NCI-H2107 (cell line): ENCODE data around the gene CCDC144A.
"Not testable (repeated sequence)": the region's sequence is repeated elsewhere in the genome, so short reads cannot be mapped to it uniquely, and the experiment has no call there.

Experiments used
- DNase-seq: peaks from one replicate; lab custom pipeline; 2025; lab: John Stamatoyannopoulos, UW

CCDC144A gene, protein sequence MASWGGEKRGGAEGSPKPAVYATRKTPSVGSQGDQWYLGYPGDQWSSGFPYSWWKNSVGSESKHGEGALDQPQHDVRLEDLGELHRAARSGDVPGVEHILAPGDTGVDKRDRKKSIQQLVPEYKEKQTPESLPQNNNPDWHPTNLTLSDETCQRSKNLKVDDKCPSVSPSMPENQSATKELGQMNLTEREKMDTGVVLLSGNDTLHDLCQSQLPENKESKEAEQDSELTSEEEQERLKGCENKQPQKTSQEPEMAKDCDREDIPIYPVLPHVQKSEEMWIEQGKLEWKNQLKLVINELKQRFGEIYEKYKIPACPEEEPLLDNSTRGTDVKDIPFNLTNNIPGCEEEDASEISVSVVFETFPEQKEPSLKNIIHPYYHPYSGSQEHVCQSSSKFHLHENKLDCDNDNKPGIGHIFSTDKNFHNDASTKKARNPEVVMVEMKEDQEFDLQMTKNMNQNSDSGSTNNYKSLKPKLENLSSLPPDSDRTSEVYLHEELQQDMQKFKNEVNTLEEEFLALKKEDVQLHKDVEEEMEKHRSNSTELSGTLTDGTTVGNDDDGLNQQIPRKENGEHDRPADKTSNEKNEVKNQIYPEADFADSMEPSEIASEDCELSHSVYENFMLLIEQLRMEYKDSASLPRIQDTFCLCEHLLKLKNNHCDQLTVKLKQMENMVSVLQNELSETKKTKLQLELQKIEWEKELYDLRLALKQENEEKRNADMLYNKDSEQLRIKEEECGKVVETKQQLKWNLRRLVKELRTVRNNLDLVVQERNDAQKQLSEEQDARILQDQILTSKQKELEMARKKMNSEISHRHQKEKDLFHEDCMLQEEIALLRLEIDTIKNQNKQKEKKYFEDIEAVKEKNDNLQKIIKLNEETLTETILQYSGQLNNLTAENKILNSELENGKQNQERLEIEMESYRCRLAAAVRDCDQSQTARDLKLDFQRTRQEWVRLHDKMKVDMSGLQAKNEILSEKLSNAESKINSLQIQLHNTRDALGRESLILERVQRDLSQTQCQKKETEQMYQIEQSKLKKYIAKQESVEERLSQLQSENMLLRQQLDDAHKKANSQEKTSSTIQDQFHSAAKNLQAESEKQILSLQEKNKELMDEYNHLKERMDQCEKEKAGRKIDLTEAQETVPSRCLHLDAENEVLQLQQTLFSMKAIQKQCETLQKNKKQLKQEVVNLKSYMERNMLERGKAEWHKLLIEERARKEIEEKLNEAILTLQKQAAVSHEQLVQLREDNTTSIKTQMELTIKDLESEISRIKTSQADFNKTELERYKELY (N-terminal part only)

DNA sequence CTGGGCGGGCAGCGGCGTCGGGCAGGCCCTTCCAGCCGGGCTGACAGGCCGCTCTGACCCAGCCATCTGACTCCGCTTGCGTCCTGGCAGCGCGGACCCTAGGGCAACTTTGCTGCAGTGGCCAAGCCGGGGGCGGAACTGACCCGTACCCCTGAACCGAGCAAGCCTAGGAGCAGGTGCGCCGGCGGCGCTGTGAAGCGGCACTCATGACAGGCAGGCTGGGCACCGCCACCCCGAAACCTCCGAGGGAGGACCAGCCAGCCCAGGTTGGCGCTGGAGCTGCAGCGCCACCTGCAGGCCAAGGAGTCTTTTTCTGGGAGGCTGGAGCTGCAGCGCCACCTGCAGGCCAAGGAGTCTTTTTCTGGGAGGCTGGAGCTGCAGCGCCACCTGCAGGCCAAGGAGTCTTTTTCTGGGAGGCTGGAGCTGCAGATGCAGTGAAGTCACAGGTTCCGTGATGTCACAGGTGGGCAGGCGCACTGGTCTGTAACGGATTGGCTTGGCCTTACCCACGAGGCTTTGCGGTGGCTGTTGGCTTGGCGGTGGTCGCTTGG is at the start of gene CCDC144A:
CCDC144A (plus strand) TSS at position 511 of the 551 bp plus-strand sequence. CDS start 160 bp downstream, outside the sequence.
- not testable (repeated sequence) for DNase-seq

DNA sequence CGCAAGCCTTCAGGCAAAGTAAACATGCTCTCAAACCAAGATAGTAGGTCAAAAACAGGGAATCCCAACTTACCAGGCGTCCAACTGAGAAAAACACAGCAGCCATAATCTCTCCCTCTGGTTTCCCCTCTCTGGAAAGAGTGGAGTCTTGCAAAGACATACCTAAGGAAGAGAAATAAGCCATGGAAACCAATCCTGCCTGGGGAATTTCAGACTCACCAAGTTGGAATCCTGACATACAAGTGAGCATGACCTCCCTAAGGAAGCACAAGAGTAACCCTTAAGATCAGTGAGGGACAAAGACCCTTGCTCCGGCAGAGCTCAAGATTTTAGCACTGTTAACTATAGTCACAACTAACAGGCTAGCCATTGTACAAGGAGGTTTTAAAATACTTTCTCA is 40.5 kb upstream of the CCDC144A start:
- DNase-seq: no peak

DNA sequence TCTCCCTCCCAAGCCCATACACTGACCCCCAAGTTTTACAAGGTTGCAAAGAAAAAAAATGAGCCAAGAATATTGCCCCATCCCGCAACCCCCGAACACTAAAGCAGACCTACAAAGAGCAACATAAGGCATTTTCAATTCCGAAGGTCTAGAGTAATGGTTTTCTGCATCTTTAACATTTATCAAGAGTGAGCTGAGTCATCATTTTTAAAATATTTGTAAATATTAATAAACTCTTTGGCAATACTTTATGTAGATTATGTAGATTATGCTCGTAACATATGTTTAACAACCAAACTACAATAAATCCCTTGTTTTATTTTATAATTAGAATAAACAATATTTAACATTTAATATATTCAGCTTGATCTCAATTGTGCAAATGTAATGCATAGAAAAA is 37.8 kb upstream of the CCDC144A start:
- DNase-seq: no peak

DNA sequence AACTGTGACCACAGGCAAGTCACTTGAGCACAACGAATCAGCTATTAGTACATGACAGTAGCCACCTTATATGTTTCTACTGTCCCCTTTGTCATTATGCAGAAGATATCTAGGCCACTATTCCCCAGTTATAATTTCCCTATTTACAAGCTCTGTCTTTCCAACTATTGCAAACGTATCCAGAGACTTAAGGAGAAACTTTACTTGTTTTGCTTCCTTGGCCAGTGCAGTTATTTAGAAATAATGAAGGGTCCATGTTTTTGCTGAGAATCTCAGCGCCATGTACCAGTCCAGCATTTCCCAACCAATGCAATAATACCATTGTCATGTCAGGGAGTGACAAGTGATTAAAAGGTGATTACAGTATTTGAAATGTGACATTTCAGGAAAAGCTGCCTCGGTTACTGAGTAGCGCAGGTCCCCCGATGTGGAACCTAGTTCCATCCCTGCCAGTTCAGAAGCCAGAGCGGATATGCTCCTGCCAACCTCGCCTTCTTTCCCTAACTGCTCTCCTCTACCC is 37.1 kb upstream of the CCDC144A start:
- no peak for DNase-seq

DNA sequence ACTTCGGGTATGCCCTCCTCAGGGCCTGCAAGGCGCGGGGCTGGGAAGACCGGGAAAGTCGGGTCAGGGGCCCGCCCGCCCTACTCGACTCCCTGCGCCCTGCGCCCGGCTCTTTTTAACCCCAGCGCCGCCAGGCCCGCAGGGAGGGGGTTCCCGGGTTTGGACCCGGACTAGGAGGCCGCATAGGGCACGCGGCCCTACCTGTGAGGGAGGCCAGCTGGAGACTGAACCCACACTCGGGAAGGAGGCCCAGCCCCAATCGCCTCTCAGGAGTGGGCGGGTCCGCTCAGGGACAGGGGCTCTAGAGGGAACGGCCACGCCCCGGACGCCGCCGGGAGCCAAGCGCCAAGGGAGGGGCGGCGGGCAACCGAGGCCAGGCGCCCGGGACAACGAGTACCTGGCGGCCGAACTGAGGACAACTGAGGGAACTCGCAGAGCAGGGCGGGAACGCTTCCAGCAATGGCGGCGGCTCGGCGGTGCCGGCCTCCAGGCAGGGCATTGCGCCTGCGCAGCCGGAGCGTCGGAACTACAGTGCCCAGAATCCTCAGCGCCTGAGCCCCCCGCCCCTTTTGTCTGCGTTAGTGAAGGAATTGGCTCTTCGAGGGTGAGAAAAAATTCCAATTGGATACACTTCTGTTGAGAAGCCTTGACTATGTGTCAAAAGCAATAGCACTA is 36.5 kb upstream of the CCDC144A start, which contains the start of gene ZNF624:
ZNF624 (minus strand) TSS at position 484 of the 675 bp plus-strand sequence.
- DNase-seq: peak; percentile 73

DNA sequence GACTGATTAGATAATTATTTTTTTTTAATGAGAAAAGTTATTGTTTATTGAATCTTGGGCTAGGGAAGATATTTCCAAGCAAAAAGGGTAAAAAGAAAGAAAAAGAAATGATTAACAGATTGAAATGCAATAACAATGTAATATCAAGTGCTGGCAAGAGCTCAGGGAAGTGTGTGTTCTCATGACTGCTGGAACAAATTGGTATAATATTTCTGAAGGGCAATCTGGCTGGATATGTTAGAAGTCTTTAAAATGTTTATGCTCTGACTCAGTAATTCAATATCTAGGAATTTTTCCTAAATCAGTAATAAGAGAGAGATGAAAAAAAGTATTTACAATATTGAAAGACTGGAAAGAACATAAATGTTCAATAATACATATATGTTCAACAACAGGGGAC is 28.8 kb upstream of the CCDC144A start:
- no peak for DNase-seq

DNA sequence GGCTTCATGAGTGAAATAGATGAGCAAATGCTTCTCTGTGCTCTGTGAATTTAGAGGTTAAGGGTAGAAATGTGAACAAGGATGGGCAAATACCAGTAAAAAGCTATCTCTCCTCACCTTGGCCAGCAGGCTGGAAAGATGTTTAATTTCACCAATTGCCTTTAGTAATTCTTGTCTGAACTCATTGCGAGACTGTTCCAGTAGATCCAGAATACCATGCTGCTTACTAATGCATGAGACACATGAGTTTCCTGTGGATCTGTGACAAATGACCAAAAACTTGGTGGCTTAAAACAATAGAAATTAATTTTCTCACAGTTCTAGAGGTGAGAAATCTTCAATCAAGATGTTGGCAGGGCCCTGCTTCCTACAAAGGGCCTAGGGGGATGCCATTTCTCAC is 27.1 kb upstream of the CCDC144A start:
- no peak for DNase-seq

DNA sequence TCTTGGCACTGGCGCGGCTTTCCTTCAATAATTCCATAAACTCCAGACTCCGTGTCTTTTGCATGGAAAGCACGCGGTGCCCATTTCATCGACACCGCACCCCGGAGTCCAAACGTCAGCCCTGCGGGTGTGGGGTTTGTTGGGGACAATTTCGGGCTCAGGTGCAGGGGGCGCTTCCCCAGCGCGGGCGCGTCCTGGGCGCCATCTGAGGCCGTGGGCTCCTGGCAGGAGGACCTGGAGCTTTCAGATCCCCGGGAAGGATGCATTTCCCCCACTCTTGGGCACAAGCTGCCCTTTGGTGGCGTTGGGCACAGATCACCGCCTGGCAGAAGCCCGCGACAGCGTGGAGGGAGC is 23.5 kb upstream of the CCDC144A start:
- not testable (repeated sequence) for DNase-seq

DNA sequence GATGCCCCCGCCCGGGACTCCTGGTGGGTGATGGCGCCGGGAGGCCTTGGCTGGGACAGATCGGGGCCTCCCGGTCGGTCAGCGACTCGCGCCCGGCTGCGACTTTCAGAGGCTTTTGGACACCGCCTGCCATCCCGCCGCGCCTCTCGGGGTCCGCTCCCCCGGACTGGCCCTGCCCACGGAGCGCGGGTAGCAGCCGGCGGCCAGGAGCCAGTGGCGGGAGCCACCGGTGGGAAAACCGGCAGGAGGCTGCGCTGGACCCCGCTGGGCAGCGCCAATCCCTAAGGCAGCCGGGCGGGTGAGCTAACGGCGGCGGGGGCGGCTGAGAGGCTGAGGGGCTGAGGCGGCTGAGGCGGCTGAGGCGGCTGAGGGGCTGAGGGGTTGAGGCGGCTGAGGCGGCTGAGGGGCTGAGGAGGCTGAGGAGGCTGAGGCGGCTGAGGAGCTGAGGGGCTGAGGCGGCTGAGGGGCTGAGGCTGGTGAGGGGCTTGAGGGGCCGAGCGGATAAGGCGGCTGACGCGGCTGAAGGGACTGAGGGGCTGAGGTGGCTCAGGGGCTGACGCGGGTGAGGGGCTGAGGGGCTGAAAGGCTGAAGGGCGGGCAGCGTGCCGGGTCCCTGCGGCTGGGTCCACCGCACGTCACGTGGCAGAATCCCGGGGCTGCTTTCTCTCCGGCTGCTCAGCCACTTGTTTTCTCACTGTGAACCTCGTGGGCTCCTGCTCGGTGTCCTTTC is 23.0 kb upstream of the CCDC144A start:
- DNase-seq: peak; percentile 1

DNA sequence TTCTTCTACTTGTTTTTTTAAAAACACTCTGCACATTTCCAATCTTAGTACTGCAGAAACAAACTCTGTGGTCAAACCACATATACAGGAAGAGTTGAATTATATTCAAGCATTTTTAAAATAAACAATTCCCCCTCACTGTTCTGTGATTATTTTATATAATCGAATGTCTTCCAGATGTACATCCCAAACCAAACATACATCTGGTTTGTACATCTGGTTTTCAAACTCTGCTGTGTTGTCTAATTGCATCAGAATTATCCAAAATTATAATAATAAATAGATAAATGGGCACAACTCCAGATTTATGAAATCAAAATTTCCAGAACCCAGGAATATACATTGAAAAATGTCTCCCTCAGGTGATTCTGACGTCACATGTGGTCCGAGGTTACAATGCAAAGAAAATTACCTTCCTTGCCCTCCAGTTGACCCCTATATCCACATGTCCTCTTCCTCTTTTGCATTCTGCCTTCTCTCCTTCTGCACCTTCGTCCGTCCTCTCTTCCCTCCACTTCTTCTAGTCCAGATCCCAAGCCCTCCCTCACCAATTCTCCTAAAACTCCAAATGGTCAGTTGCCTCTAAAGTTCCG is 13.3 kb upstream of the CCDC144A start:
- no peak for DNase-seq

DNA sequence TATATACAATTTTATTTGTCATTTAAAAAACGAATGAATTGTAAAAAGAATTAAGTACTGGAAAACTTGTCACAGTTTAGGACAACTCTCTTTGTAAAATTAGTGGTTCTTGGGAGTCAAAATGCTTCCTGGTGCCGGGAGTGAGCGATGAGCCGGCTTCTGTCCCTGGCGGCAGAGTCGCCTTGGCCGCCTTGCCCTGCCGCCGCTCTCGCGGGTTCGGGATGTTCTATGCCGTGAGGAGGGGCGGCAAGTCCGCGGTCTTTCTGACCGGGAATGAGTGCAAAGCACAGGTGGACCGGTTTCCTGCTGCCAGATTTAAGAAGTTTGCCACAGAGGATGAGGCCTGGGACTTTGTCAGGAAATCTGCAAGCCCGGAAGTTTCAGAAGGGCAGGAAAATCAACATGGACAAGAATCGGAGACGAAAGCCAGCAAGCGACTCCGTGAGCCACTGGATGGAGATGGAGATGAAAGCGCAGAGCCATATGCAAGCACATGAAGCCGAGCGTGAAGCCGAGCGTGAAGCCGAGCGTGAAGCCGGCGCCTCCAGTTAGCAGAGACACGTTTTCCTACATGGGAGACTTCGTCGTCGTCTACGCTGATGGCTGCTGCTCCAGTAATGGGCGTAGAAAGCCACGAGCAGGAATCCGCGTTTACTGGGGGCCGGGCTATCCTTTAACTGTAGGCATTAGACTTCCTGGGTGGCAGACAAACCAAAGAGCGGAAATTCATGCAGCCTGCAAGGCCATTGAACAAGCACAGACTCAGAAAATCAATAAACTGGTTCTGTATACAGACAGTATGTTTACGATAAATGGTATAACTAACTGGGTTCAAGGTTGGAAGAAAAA is 6.5 kb upstream of the CCDC144A start:
- not testable (repeated sequence) for DNase-seq

DNA sequence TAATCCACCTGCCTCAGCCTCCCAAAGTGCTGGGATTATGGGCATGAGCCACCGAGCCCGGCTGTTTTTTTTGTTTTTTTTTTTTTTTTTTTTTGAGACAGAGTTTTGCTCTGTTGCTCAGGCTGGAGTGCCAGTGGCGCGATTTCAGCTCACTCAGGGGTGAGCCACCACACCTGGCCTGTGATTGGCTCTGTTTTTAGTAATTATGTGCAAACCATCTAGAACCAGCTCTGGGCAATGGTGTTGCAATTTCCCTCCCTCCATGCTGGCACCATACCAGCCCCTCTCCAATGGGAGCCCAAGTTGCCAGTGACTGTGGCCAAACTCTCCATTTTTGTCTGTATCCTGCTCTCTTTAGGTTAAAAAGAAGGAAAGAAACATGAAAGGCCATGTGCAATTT is 4.0 kb upstream of the CCDC144A start:
- DNase-seq: not testable (repeated sequence)

DNA sequence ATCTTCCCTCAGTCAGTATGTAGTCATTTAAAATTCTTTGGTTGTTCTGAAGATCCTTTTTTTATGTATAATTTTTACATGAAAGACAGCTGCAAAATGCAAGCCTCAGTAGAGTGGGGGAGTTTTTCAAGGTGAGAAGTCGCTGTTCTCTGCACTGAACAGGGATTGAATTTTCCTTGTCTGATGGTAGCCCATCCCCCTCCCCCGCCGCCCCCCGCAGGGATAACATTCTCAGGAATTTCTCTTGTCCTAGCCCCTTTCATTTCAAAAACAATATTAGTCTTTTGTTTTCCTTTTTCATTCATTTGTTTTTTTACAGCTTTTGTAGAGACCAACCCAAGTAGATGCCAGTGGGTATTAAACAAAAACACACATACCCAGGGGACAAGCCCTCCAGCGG is 2.9 kb upstream of the CCDC144A start:
- not testable (repeated sequence) for DNase-seq

DNA sequence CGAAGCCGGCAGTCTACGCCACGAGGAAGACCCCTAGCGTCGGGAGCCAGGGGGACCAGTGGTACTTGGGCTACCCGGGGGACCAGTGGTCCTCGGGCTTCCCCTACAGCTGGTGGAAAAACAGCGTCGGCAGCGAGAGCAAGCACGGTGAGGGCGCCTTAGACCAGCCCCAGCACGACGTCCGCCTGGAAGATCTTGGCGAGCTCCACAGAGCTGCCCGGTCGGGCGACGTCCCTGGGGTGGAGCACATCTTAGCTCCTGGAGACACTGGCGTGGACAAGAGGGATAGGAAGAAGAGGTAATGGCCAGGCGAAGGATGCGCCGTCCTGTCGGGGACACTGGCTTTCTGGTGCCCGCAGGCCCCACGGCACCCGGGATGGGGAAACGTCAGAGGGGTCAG is 406 bp downstream of the CCDC144A start:
- not testable (repeated sequence) for DNase-seq

DNA sequence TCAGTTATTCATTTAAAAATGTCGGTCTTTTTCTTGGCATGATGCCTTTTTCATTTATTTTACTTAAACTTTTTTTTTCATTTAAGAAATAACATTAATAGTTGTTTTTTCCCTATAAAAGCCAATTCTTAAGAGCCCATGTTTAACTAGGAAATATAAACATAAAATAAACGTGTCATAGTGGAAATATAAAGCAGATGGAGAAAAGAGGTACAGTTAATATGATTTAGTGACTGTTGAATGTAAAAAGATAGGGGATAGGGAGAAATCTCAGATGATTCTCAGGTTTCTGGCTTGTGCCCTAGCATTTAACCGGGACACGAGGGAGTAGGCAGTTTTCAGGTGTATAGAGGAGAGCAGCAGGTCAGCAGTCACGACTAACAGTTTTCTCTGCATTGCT is 7.6 kb downstream of the CCDC144A start:
- not testable (repeated sequence) for DNase-seq

DNA sequence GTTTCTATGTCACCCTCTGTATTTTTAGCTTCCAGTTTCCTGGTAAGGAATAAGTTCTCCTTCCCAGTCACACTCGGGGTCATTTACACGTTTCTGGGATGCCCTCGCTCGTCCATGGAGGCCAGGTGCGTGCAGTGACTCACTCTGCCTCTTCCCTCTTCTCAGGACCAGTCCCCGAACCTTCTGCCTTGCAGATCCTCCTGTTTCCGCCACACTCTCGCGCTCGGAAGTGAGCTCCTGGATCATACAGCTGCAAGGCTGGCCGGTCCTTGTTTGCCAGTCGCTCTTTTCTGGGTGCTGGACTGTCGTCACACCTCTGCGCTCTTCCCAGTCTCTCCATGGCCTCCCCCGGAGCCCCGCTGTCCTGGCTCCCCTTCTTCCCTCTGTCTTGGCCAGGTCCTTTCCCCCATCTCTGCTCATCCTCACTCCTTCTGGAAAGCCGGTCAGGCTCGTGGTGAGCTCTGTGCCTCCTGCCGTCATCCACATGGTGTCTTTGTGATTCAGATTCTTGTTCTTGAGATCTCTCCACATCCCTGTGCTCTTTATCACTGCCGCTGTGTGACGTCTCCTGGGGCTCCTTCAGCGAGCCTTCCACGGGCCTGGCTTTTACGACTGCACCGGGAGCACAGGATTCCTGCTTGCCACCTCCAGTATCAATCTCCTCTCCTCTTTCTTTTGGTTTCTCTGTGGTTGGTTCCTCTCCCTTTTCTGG is 55.6 kb downstream of the CCDC144A start:
- DNase-seq: not testable (repeated sequence)

DNA sequence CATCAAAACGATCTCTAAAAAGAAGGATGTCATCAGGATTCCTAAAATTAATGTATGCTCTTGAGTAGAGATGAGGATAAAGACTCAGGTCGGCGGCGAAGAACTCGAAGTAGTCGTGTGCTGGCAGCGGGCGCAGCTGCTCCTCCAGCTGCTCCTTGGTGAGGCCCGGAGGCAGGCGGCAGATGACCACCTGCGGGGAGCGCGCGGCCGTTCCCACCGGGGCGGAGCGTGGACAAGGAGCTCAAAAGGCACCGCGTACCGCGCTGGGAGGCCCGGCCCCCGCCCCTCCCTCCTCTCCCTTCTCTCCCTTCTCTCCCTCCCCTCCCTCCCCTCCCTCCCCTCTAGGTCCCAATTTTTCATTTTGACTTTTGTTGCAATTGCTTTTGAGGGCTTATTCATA is 56.5 kb downstream of the CCDC144A start:
- not testable (repeated sequence) for DNase-seq

DNA sequence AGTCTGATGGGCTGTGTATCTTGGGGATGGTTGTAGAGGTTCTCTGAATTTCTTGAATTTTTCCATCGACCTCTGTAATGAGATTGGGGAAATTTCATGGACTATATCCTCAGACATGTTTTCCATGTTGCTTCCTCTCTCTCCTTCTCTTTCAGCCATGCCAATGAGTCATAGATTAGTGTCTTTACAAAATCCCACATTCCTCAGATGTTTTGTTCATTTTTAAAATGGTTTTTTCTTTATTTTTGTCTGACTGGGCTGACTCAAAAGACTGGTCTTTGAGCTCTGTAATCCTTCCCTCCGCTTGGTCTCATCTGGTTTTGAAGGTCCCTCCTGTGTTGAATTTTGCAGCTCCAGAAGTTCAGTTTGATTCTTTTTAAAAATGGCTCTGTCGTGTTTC is 60.5 kb downstream of the CCDC144A start:
- DNase-seq: not testable (repeated sequence)
